ENCODE data around the gene HPS5. TPM values are rescaled to one million over a fixed set of nuclear protein-coding genes. Genes with fewer than 3 reads are reported as not detected.
"Not testable (repeated sequence)": the region's sequence is repeated elsewhere in the genome, so short reads cannot be mapped to it uniquely, and the experiment has no call there.

Gene HPS5
- total RNA-seq, 1 donor from 2014 or later: 33.0 TPM

GRCh38 chr11:18282626-18283025, 39.3 kb downstream of the HPS5 start:
- no peak for DNase-seq
- ATAC-seq: no peak
- Histone ChIP-seq H3K4me3 (no peak overlapping the region), H3K27me3 (no peaks in the 10 kb centered on the region), H3K36me3 (peaks cover 76% of the 10 kb centered on the region), H3K9me3 (no peaks in the 10 kb centered on the region), H3K4me1 (no peaks in the 10 kb centered on the region), H3K27ac (no peak overlapping the region)
- TF ChIP-seq CTCF (IDR thresholded peaks at IDR 0.05): no peak
- intact Hi-C loops (cut with DNase I): no loop called here

GRCh38 chr11:18280438-18281045, 41.4 kb downstream of the HPS5 start:
- Histone ChIP-seq H3K4me3 (no peak overlapping the region), H3K9me3 (no peaks in the 10 kb centered on the region), H3K36me3 (peaks cover 55% of the 10 kb centered on the region), H3K27ac (peak overlapping the region; percentile 5), H3K27me3 (no peaks in the 10 kb centered on the region), H3K4me1 (no peaks in the 10 kb centered on the region)
- intact Hi-C loops (cut with DNase I): no loop called here
- DNase-seq (no peak), ATAC-seq (no peak)
- no peak for TF ChIP-seq CTCF (IDR thresholded peaks at IDR 0.05)

GRCh38 chr11:18277565-18278271, 44.2 kb downstream of the HPS5 start:
- TF ChIP-seq CTCF (IDR thresholded peaks at IDR 0.05): no peak
- no peak overlapping the region for H3K4me3 ChIP-seq
- intact Hi-C loops (cut with DNase I): no loop called here
- H3K36me3 ChIP-seq: peaks cover 31% of the 10 kb centered on the region
- DNase-seq (no peak), ATAC-seq (peak; percentile 87)
- H3K27ac ChIP-seq: peak overlapping the region; percentile 37
- H3K27me3 ChIP-seq: no peaks in the 10 kb centered on the region
- no peaks in the 10 kb centered on the region for H3K4me1 ChIP-seq
- no peaks in the 10 kb centered on the region for H3K9me3 ChIP-seq

- no peaks in the 10 kb centered on the region for H3K4me1 ChIP-seq
- no peaks in the 10 kb centered on the region for H3K36me3 ChIP-seq
- TF ChIP-seq CTCF (IDR thresholded peaks at IDR 0.05): no peak
- no peak overlapping the region for H3K27ac ChIP-seq
- ATAC-seq (no peak), DNase-seq (no peak)
- H3K9me3 ChIP-seq: no peaks in the 10 kb centered on the region
- intact Hi-C loops (cut with DNase I): no loop called here
- no peaks in the 10 kb centered on the region for H3K27me3 ChIP-seq
- H3K4me3 ChIP-seq: no peak overlapping the region
Measured at GRCh38 chr11:18271206-18271605, 50.7 kb downstream of the HPS5 start.

GRCh38 chr11:18270102-18270501, 51.8 kb downstream of the HPS5 start:
- no peaks in the 10 kb centered on the region for H3K27me3 ChIP-seq
- DNase-seq (no peak), ATAC-seq (no peak)
- H3K4me3 ChIP-seq: no peak overlapping the region
- H3K36me3 ChIP-seq: no peaks in the 10 kb centered on the region
- no peak overlapping the region for H3K27ac ChIP-seq
- H3K9me3 ChIP-seq: no peaks in the 10 kb centered on the region
- intact Hi-C loops (cut with DNase I): no loop called here
- peaks cover 4% of the 10 kb centered on the region for H3K4me1 ChIP-seq
- TF ChIP-seq CTCF (IDR thresholded peaks at IDR 0.05): no peak

GRCh38 chr11:18269252-18269651, 52.7 kb downstream of the HPS5 start:
- DNase-seq; ATAC-seq; H3K27me3 ChIP-seq; intact Hi-C loops (cut with DNase I); H3K9me3 ChIP-seq; H3K4me3 ChIP-seq; H3K27ac ChIP-seq; H3K4me1 ChIP-seq; H3K36me3 ChIP-seq: not testable (repeated sequence)

GRCh38 chr11:18267335-18268133, 54.4 kb downstream of the HPS5 start:
- ATAC-seq: peak; percentile 64
- not testable (repeated sequence) for H3K4me3 ChIP-seq, H3K27ac ChIP-seq

More at GRCh38 chr11:18267335-18268133, 54.4 kb downstream of the HPS5 start:
- H3K9me3 ChIP-seq; H3K4me1 ChIP-seq; intact Hi-C loops (cut with DNase I); H3K27me3 ChIP-seq; DNase-seq; H3K36me3 ChIP-seq: not testable (repeated sequence)
